Lower lobe of right lung (tissue), 2 donors: ENCODE measurements around the gene TSPAN4. TPM values are rescaled to one million over a fixed set of nuclear protein-coding genes. Genes with fewer than 3 reads are reported as not detected.

ENCODE experiments used
- ATAC-seq, 2 donors: fragments of 200-7000 bp; cut with Tn5 transposase; one replicate each; pipeline ENCODE4 v1.9.1; 2020 to 2022; ENCODE audit warnings: mild to moderate bottlenecking in 2 of 2, moderate library complexity in 2 of 2
- DNase-seq: peaks from one replicate; pipeline ENCODE4 v3.0.0-alpha.2; 2020
- H3K27ac ChIP-seq: fragments of 200-600 bp; one replicate; pipeline ENCODE4 v1.8.0; 2022
- H3K27me3 ChIP-seq: fragments of 200-600 bp; one replicate; pipeline ENCODE4 v1.8.0; 2022; ENCODE audit warnings: low read depth
- H3K36me3 ChIP-seq: fragments of 200-600 bp; one replicate; pipeline ENCODE4 v1.8.0; 2022; ENCODE audit warnings: mild to moderate bottlenecking
- H3K4me1 ChIP-seq: fragments of 200-600 bp; one replicate; pipeline ENCODE4 v1.8.0; 2022
- H3K4me3 ChIP-seq: fragments of 200-600 bp; one replicate; pipeline ENCODE4 v1.8.0; 2022; ENCODE audit warnings: mild to moderate bottlenecking
- H3K9me3 ChIP-seq: fragments of 200-600 bp; one replicate; pipeline ENCODE4 v1.8.0; 2022
- CTCF ChIP-seq: fragments of 200-600 bp; IDR thresholded peaks from one replicate; pipeline ENCODE4 v1.8.0; 2022; ENCODE audit warnings: antibody characterized with exemption, mild to moderate bottlenecking
- intact Hi-C: fragments of 100-400 bp; cut with DNase I; formaldehyde crosslinking; loops from one replicate; pipeline ENCODE4 v1.11.0; 2022
- total RNA-seq: library from RNA; stranded (reverse); fragmentation: NEBNext Ultra II Directional; extraction: Animal tissue kit (Norgen Biotek cat#: 25700); gene quantifications from one replicate; pipeline ENCODE4 v1.2.1, GENCODE V29; 2021
- donor health status: DM: no; HTN: yes; CAD: no; lungs with severe emphysema.

Gene TSPAN4
- total RNA-seq, 1 donor from 2014 or later: 140 TPM

DNA sequence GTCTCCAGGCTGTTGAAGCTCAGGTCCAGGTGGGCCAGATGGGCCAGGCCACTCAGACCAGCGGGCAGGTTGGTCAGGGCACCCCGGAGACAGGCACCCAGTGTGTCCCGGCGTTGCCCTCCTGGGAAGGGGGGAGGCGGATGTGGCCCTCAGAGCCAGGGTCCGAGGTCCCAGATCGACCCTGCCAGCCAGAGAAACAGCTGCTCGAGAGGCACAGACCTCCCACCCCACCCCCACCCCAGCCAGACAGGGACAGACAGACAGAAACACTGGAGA lies 39.2 kb upstream of the TSPAN4 start:
- H3K4me1 ChIP-seq: peaks cover 30% of the 10 kb centered on the region
- no peak for TF ChIP-seq CTCF
- no peaks in the 10 kb centered on the region for H3K9me3 ChIP-seq
- no peak for ATAC-seq
- H3K27ac ChIP-seq: no peak overlapping the region
- intact Hi-C loops: no loop called here
- no peak for DNase-seq
- peaks cover 35% of the 10 kb centered on the region for H3K36me3 ChIP-seq
- no peaks in the 10 kb centered on the region for H3K27me3 ChIP-seq
- no peak overlapping the region for H3K4me3 ChIP-seq

GRCh38 chr11:803770-804598 lies 38.7 kb upstream of the TSPAN4 start:
- Histone ChIP-seq H3K4me3 (peak overlapping the region; percentile 79), H3K27me3 (no peaks in the 10 kb centered on the region), H3K9me3 (no peaks in the 10 kb centered on the region), H3K36me3 (peaks cover 34% of the 10 kb centered on the region), H3K27ac (peak overlapping the region; percentile 93), H3K4me1 (peaks cover 33% of the 10 kb centered on the region)
- intact Hi-C loops: no loop called here
- TF ChIP-seq CTCF: no peak
- ATAC-seq (no peak), DNase-seq (no peak)

GRCh38 chr11:804599-804964 lies 38.1 kb upstream of the TSPAN4 start:
- no peak for TF ChIP-seq CTCF
- peak overlapping the region; percentile 93 for H3K27ac ChIP-seq
- H3K36me3 ChIP-seq: peaks cover 28% of the 10 kb centered on the region
- ATAC-seq (no peak), DNase-seq (no peak)
- peak overlapping the region; percentile 79 for H3K4me3 ChIP-seq
- H3K27me3 ChIP-seq: no peaks in the 10 kb centered on the region
- H3K9me3 ChIP-seq: no peaks in the 10 kb centered on the region
- intact Hi-C loops: no loop called here
- H3K4me1 ChIP-seq: peaks cover 34% of the 10 kb centered on the region

DNA sequence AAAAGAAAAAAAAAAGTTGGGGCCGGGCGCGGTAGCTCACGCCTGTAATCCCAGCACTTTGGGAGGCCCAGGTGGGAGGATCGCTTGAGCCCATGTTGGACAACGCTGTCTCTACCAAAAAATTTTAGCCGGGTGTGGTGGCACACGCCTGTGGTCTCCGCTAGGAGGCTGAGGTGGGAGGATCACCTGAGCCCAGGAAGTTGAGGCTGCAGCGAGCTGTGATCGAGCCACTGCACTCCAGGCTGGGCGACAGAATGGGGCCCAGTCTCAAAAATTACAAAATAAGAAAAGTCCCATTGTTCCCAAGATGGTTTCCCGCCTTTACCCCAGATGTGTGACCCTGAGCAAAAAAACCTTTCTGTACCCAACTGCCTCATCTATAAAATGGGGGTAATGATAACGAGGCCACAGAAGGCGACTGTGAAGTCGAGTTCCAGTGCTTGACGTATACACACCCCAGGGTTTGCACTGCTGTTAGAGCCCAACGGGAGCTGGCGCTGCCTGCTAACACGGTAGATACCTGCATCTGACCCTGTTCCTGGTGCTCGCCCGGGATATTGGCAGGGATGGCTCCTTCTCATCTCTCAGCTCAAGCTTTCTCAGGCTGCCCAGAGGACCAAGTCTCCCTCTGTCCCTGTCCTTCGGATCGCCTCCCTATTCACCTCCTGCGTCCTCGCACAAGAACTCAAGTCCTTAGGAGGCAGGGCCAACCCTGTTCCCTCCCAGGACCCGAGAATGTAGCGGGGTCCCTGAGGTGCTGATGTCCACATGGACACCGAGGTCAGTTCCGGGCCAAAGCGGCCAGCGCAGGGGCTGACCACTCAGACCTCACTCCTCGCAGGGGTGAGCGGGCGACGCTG lies 34.0 kb upstream of the TSPAN4 start:
- DNase-seq: no peak
- ATAC-seq: no peak
- Histone ChIP-seq H3K4me1 (peaks cover 48% of the 10 kb centered on the region), H3K27me3 (no peaks in the 10 kb centered on the region), H3K9me3 (no peaks in the 10 kb centered on the region), H3K4me3 (peak overlapping the region; percentile 90), H3K36me3 (peaks cover 27% of the 10 kb centered on the region), H3K27ac (peak overlapping the region; percentile 99)
- no peak for TF ChIP-seq CTCF
- intact Hi-C loops: no loop called here

GRCh38 chr11:809287-810039 lies 33.2 kb upstream of the TSPAN4 start, which contains the start of gene RPLP2:
TSS of gene RPLP2 (plus strand) at chr11:809967. CDS start at chr11:810235, 268 bp downstream.
- ATAC-seq (peak; percentile 95 to 96), DNase-seq (peak; percentile 99)
- Histone ChIP-seq H3K4me1 (peaks cover 40% of the 10 kb centered on the region), H3K4me3 (peak within 1 kb of the TSS; percentile 90), H3K27ac (peak within 1 kb of the TSS; percentile 99), H3K27me3 (no peaks in the 10 kb centered on the region), H3K36me3 (peaks cover 33% of the 10 kb centered on the region), H3K9me3 (no peaks in the 10 kb centered on the region)
- TF ChIP-seq CTCF: no peak
- intact Hi-C loops: no loop called here
